SK-N-SH treated with all-trans-retinoic acid at 6 μM for 48 hours (cell line): ENCODE measurements around the gene PPP2R2C.

Experiments
- ATAC-seq: fragments of 200-7000 bp; cut with Tn5 transposase; 3 replicates; pipeline ENCODE4 v1.9.1; 2020; ENCODE audit warnings: mild to moderate bottlenecking, moderate library complexity
- ARNTL ChIP-seq: fragments of 450-650 bp; formaldehyde crosslinking; IDR thresholded peaks from 2 replicates; pipeline ENCODE4 v1.5.0; 2020; ENCODE audit warnings: low read depth, mild to moderate bottlenecking, moderate library complexity, borderline replicate concordance
- CSDC2 ChIP-seq: fragments of 250-450 bp; sonication (Bioruptor Pico); IDR thresholded peaks from 2 replicates; pipeline ENCODE4 v1.5.0; 2020; ENCODE audit warnings: mild to moderate bottlenecking, moderate library complexity
- ESRRG ChIP-seq: fragments of 250-450 bp; sonication (Bioruptor Pico); IDR thresholded peaks from 2 replicates; pipeline ENCODE4 v1.6.1; 2021; ENCODE audit warnings: mild to moderate bottlenecking
- GLIS3 ChIP-seq: fragments of 250-450 bp; sonication (Bioruptor Pico); IDR thresholded peaks from 2 replicates; pipeline ENCODE4 v1.5.0; 2020; ENCODE audit warnings: mild to moderate bottlenecking, moderate library complexity
- OSR1 ChIP-seq: fragments of 250-450 bp; sonication (Bioruptor Pico); IDR thresholded peaks from 2 replicates; pipeline ENCODE4 v1.8.0; 2022; ENCODE audit warnings: moderate library complexity, mild to moderate bottlenecking, inconsistent platforms
- PATZ1 ChIP-seq: fragments of 250-450 bp; sonication (Bioruptor Pico); IDR thresholded peaks from 2 replicates; pipeline ENCODE4 v1.8.0; 2020; ENCODE audit warnings: mild to moderate bottlenecking, moderate library complexity, borderline replicate concordance
- POU6F1 ChIP-seq: fragments of 250-450 bp; sonication (Bioruptor Pico); IDR thresholded peaks from 2 replicates; pipeline ENCODE4 v1.8.0; 2021; ENCODE audit warnings: low read depth, mild to moderate bottlenecking, moderate library complexity, borderline replicate concordance
- PPARA ChIP-seq: fragments of 250-450 bp; sonication (Bioruptor Pico); IDR thresholded peaks from 2 replicates; pipeline ENCODE4 v1.5.0; 2020; ENCODE audit warnings: mild to moderate bottlenecking, borderline replicate concordance
- RARB ChIP-seq: fragments of 250-450 bp; sonication (Bioruptor Pico); IDR thresholded peaks from 2 replicates; pipeline ENCODE4 v1.8.0; 2021; ENCODE audit warnings: mild to moderate bottlenecking, moderate library complexity
- SNAI2 ChIP-seq: fragments of 250-450 bp; sonication (Bioruptor Pico); IDR thresholded peaks from 2 replicates; pipeline ENCODE4 v1.5.0; 2020; ENCODE audit warnings: mild to moderate bottlenecking, moderate library complexity
- TCF4 ChIP-seq: fragments of 250-450 bp; sonication (Bioruptor Pico); IDR thresholded peaks from 2 replicates; pipeline ENCODE4 v1.8.0; 2021; ENCODE audit warnings: mild to moderate bottlenecking, moderate library complexity, borderline replicate concordance
- TOX ChIP-seq: fragments of 250-450 bp; sonication (Bioruptor Pico); IDR thresholded peaks from 2 replicates; pipeline ENCODE4 v1.8.0; 2021; ENCODE audit warnings: mild to moderate bottlenecking, moderate library complexity, borderline replicate concordance
- TSHZ2 ChIP-seq: fragments of 250-450 bp; sonication (Bioruptor Pico); IDR thresholded peaks from 2 replicates; pipeline ENCODE4 v1.5.0; 2020; ENCODE audit warnings: mild to moderate bottlenecking, moderate library complexity
- ZC3H10 ChIP-seq: fragments of 250-450 bp; sonication (Bioruptor Pico); IDR thresholded peaks from 2 replicates; pipeline ENCODE4 v1.5.1; 2021; ENCODE audit warnings: mild to moderate bottlenecking, moderate library complexity
- ZFP3 ChIP-seq: fragments of 250-450 bp; sonication (Bioruptor Pico); IDR thresholded peaks from 2 replicates; pipeline ENCODE4 v1.5.0; 2020; ENCODE audit warnings: mild to moderate bottlenecking, moderate library complexity
- ZFP30 ChIP-seq: fragments of 450-650 bp; formaldehyde crosslinking; IDR thresholded peaks from 2 replicates; pipeline ENCODE4 v1.5.0; 2022; ENCODE audit warnings: mild to moderate bottlenecking, moderate library complexity
- ZNF565 ChIP-seq: fragments of 450-650 bp; formaldehyde crosslinking; conservative IDR thresholded peaks from 2 replicates; pipeline ENCODE4 v1.5.0; 2020; ENCODE audit warnings: low read depth, mild to moderate bottlenecking, moderate library complexity
- ZNF70 ChIP-seq: fragments of 450-650 bp; formaldehyde crosslinking; IDR thresholded peaks from 2 replicates; pipeline ENCODE4 v1.5.0; 2020; ENCODE audit warnings: mild to moderate bottlenecking, moderate library complexity
- ZNF8 ChIP-seq: fragments of 450-650 bp; formaldehyde crosslinking; IDR thresholded peaks from 2 replicates; pipeline ENCODE4 v1.5.0; 2020; ENCODE audit warnings: mild to moderate bottlenecking, moderate library complexity

The PPP2R2C gene

GRCh38 chr4:6347511-6348045 lies 124.8 kb downstream of the PPP2R2C start (continued):
- TF ChIP-seq PATZ1 (CRISPR knock-in tag) = no peak
- TF ChIP-seq ZFP30 (CRISPR knock-in tag) = no peak
- TF ChIP-seq, all 23 proteins: peak for 0

GRCh38 chr4:6346373-6347110 lies 125.9 kb downstream of the PPP2R2C start:
- ATAC-seq = no peak
- TF ChIP-seq ESRRG (CRISPR knock-in tag) (no peak), PPARA (CRISPR knock-in tag) (no peak), GLIS3 (CRISPR knock-in tag) (no peak), ZC3H10 (CRISPR knock-in tag) (no peak), ZNF565 (CRISPR knock-in tag) (no peak), OSR1 (no peak), TSHZ2 (no peak), ZNF70 (CRISPR knock-in tag) (no peak), ARNTL (no peak), TCF4 (no peak)

- ATAC-seq = no peak
- TF ChIP-seq ESRRG (CRISPR knock-in tag) (no peak), POU6F1 (CRISPR knock-in tag) (no peak), ZNF8 (CRISPR knock-in tag) (no peak), TSHZ2 (no peak), TCF4 (no peak), ZFP30 (CRISPR knock-in tag) (no peak), RARB (CRISPR knock-in tag) (no peak), TOX (no peak), SNAI2 (CRISPR knock-in tag) (no peak), ZNF565 (CRISPR knock-in tag) (no peak), ZFP3 (CRISPR knock-in tag) (no peak), CSDC2 (CRISPR knock-in tag) (no peak)
Observed at GRCh38 chr4:6345866-6346265, 126.5 kb downstream of the PPP2R2C start.
